Subcutaneous abdominal adipose tissue (tissue), 5 donors: Measurements from ENCODE around the gene EFCAB8.

Experiments used
- H3K27ac ChIP-seq: one replicate; pipeline ENCODE4 v1.7.0; 2013; ENCODE audit warnings: low read depth, mild to moderate bottlenecking, inconsistent platforms, low read length, moderate library complexity
- H3K27me3 ChIP-seq, 5 donors: one replicate each; pipeline ENCODE4 v1.7.0; 2013; ENCODE audit warnings: low read length in 5 of 5, inconsistent platforms in 1 of 5; ENCODE audit not compliant: control insufficient read depth in 5 of 5, insufficient read depth in 4 of 5
- H3K36me3 ChIP-seq, 5 donors: one replicate each; pipeline ENCODE4 v1.7.0; 2013; ENCODE audit warnings: low read length in 5 of 5; ENCODE audit not compliant: control insufficient read depth in 5 of 5, insufficient read depth in 5 of 5
- H3K4me1 ChIP-seq, 5 donors: one replicate each; pipeline ENCODE4 v1.7.0; 2013; ENCODE audit warnings: low read length in 5 of 5, mild to moderate bottlenecking in 3 of 5, moderate library complexity in 1 of 5; ENCODE audit not compliant: control insufficient read depth in 5 of 5, insufficient read depth in 5 of 5
- H3K4me3 ChIP-seq, 5 donors: one replicate each; pipeline ENCODE4 v1.7.0; 2013; ENCODE audit warnings: low read length in 5 of 5, low read depth in 1 of 5
- H3K9ac ChIP-seq, 5 donors: one replicate each; pipeline ENCODE4 v1.7.0; 2013; ENCODE audit warnings: low read length in 5 of 5, mild to moderate bottlenecking in 4 of 5, moderate library complexity in 3 of 5
- H3K9me3 ChIP-seq, 5 donors: one replicate each; pipeline ENCODE4 v1.7.0; 2013; ENCODE audit warnings: low read length in 5 of 5; ENCODE audit not compliant: control insufficient read depth in 5 of 5
- donor health status: healthy.
- donor health status: healthy.
- donor health status: healthy.
- donor health status: healthy.
- donor health status: healthy.

Gene EFCAB8

DNA sequence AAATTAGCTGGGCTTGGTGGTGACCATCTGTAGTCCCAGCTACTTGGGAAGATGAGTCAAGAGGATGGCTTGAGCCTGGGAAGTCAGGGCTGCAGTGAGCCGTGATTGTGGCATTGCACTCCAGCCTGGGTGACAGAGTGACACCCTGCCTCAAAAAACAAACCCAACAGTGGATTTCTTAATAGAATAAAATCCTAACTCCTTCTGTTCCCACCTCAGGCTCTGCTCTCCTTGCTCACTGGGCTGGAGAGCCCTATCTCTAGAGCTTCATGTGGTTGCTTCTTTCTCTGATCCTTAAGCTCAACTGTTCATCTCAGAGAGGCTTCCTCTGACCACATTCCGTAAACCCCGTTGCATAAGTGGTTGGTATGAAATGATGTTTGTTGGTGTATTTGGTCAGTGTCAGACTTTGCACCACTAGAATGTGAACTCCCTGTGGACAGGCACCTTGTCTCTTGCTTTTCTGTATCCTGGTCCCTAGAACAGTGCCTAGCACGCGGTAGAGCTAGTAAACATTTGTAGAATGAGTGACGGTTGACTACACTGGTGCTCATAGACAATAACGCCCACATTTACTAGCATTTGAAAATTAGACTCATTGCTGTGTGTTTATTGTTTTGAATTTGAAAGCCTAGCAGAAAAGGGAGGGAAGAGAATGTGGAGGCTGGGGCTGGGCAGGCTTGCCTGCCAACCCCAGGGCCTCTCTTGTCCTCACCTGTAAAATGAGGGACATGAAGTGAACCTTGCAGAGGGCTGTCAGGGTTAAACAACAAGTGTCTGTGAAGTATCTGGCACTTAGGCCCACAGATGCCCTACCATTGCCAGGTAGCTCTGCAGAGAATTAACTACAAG, 34.8 kb upstream of the EFCAB8 start:
- Histone ChIP-seq H3K9ac (peak overlapping the region in 1 of 5 donors; percentile 54), H3K36me3 (peaks cover 0 to 23% (median 18%) of the 10 kb centered on the region in 5 donors), H3K27ac (peak overlapping the region; percentile 31), H3K9me3 (no peaks in the 10 kb centered on the region), H3K4me3 (no peak overlapping the region), H3K4me1 (peaks cover 2 to 46% (median 40%) of the 10 kb centered on the region in 5 donors), H3K27me3 (no peaks in the 10 kb centered on the region)

DNA sequence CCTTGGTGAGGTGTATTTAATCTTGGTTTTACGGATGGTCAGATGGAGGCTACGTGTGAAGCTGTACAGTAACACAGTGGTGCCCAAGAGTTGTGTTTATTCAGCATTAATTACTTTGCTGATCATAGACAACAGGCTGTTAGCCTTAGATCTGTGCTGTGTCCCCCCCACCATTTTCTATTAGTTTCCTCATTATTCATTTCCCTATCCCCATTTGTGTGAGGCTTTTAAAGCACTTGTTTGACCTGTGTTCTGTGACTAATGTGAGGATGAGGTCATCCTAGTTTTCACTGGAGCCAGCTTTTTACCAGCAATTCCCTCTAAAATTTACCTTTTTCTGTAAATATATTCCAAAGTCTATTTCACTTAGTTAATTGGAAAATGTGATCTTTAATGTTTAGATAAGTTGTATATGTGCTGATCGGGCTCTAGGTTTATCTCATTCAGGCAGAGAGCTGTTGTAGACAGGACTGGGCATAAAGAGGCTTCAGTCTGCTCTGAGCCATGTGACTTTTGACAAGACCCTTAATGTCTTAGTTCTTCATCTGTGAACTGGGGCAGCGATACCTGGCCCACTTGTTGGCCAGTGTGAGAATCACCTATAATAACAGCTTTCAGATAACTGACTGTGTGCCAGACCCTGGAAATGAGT, 30.6 kb upstream of the EFCAB8 start:
- no peak overlapping the region for H3K9ac ChIP-seq
- no peaks in the 10 kb centered on the region for H3K9me3 ChIP-seq
- H3K4me3 ChIP-seq = no peak overlapping the region
- H3K27ac ChIP-seq = no peak overlapping the region
- peaks cover 0 to 28% (median 26%) of the 10 kb centered on the region in 5 donors for H3K4me1 ChIP-seq
- H3K27me3 ChIP-seq = no peaks in the 10 kb centered on the region
- peaks cover 0 to 27% (median 18%) of the 10 kb centered on the region in 5 donors for H3K36me3 ChIP-seq

GRCh38 chr20:32829311-32830005, 29.3 kb upstream of the EFCAB8 start:
- Histone ChIP-seq H3K9me3 (no peaks in the 10 kb centered on the region), H3K27ac (peak overlapping the region; percentile 37), H3K36me3 (peaks cover 5 to 32% (median 26%) of the 10 kb centered on the region in 5 donors), H3K27me3 (no peaks in the 10 kb centered on the region), H3K4me3 (no peak overlapping the region), H3K9ac (no peak overlapping the region), H3K4me1 (peaks cover 0 to 18% (median 15%) of the 10 kb centered on the region in 5 donors)

DNA sequence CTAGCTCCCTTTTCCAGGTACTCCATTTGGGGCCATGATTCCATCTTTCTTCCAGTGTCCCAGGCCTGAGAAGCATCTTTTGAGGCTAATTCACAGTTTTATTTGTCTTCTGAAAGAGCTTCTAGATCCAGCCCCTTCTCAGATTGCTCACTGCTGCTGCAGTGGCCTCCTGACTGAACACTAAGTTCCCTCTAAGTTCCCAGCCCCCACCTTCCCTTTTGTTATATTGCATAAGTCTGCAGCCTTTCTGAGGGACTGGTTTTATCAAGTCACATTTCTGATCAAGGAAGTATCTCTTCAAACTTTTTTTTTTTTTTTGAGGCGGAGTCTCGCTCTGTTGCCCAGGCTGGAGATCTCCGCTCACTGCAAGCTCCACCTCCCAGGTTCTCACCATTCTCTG, 28.3 kb upstream of the EFCAB8 start:
- Histone ChIP-seq H3K4me1 (peaks cover 0 to 18% (median 14%) of the 10 kb centered on the region in 5 donors), H3K9ac (no peak overlapping the region), H3K27ac (peak overlapping the region; percentile 37), H3K9me3 (no peaks in the 10 kb centered on the region), H3K4me3 (no peak overlapping the region), H3K27me3 (no peaks in the 10 kb centered on the region), H3K36me3 (peaks cover 5 to 32% (median 26%) of the 10 kb centered on the region in 5 donors)

GRCh38 chr20:32831982-32832381, 26.7 kb upstream of the EFCAB8 start:
- Histone ChIP-seq H3K4me3 (no peak overlapping the region), H3K4me1 (peaks cover 0 to 22% (median 14%) of the 10 kb centered on the region in 5 donors), H3K9ac (no peak overlapping the region), H3K36me3 (peaks cover 9 to 34% (median 30%) of the 10 kb centered on the region in 5 donors), H3K9me3 (no peaks in the 10 kb centered on the region), H3K27me3 (no peaks in the 10 kb centered on the region), H3K27ac (no peak overlapping the region)

GRCh38 chr20:32832664-32833063, 26.1 kb upstream of the EFCAB8 start:
- no peaks in the 10 kb centered on the region for H3K27me3 ChIP-seq
- no peak overlapping the region for H3K4me3 ChIP-seq
- H3K27ac ChIP-seq = no peak overlapping the region
- no peak overlapping the region for H3K9ac ChIP-seq
- H3K9me3 ChIP-seq = no peaks in the 10 kb centered on the region
- peaks cover 0 to 25% (median 14%) of the 10 kb centered on the region in 5 donors for H3K4me1 ChIP-seq
- peaks cover 13 to 35% (median 31%) of the 10 kb centered on the region in 5 donors for H3K36me3 ChIP-seq

- H3K4me3 ChIP-seq = no peak overlapping the region
- no peaks in the 10 kb centered on the region for H3K9me3 ChIP-seq
- no peak overlapping the region for H3K27ac ChIP-seq
- H3K9ac ChIP-seq = no peak overlapping the region
- peaks cover 27 to 50% (median 47%) of the 10 kb centered on the region in 5 donors for H3K36me3 ChIP-seq
- peaks cover 0 to 12% (median 5%) of the 10 kb centered on the region in 5 donors for H3K4me1 ChIP-seq
- H3K27me3 ChIP-seq = no peaks in the 10 kb centered on the region
Measured at GRCh38 chr20:32834972-32835371, 23.8 kb upstream of the EFCAB8 start.

- no peaks in the 10 kb centered on the region for H3K9me3 ChIP-seq
- H3K4me3 ChIP-seq = no peak overlapping the region
- no peak overlapping the region for H3K27ac ChIP-seq
- no peaks in the 10 kb centered on the region for H3K27me3 ChIP-seq
- peaks cover 30 to 65% (median 57%) of the 10 kb centered on the region in 5 donors for H3K36me3 ChIP-seq
- no peak overlapping the region for H3K9ac ChIP-seq
- H3K4me1 ChIP-seq = peaks cover 0 to 11% (median 0%) of the 10 kb centered on the region in 5 donors
Measured at GRCh38 chr20:32837157-32837556, 21.6 kb upstream of the EFCAB8 start.

DNA sequence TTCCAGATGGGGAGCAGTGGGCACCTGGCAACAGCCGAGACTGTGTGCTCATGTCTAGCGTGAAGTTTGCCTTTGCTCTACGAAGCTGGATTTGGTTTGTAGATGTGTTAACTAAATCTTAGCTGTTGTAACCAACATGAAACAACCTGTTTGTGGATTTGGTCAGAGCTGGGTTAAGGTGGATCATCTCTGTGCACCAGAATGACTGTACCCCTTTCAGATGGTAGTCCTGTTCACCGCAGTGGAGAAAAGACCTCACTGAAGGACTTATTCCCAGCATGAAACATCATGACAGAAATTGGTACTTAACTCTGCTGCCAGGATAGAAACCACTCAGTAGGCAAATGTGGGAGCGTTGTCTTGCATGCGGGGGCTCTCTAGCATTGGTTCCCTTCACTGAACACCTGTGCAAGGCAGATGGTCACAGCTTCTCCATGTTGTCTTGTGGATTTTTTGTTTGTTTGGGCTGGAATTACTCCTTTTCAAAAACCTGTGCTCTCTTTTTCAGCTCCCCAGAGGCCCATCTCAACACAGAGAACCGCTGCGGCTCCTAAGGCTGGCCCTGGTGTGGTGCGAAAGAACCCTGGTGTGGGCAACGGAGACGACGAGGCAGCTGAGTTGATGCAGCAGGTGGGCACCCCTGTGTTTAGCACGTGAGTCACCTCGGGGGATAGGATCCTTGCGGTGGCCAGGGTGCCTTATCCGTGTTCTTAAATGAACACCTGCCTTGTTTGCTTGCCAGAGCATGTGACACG, 19.3 kb upstream of the EFCAB8 start:
- no peak overlapping the region for H3K27ac ChIP-seq
- H3K9me3 ChIP-seq = no peaks in the 10 kb centered on the region
- H3K27me3 ChIP-seq = no peaks in the 10 kb centered on the region
- no peak overlapping the region for H3K9ac ChIP-seq
- no peak overlapping the region for H3K4me3 ChIP-seq
- H3K36me3 ChIP-seq = peaks cover 32 to 68% (median 64%) of the 10 kb centered on the region in 5 donors
- H3K4me1 ChIP-seq = peaks cover 0 to 11% (median 0%) of the 10 kb centered on the region in 5 donors
